Colonic mucosa (tissue), 2 donors: ENCODE data around the gene GALK2. TPM values are rescaled to one million over a fixed set of nuclear protein-coding genes. Genes with fewer than 3 reads are reported as not detected.

Source experiments
- microRNA-seq: library from miRNA; unstranded; fragments of <30 nt; microRNA quantifications from one replicate; pipeline ENCODE4, GENCODE V29; 2019
- total RNA-seq, 2 donors: library from RNA; stranded (reverse); fragmentation: NEBNext Ultra II Directional in 1 of 2; extraction: Animal tissue kit (Norgen Biotek cat#: 25700) in 1 of 2; gene quantifications; one replicate each; pipeline ENCODE4 v1.2.1, GENCODE V29; 2021
- donor health status: DM: no; HTN: no; CAD: no.
- donor health status: DM: no; HTN: no; CAD: no.

GALK2 gene
- total RNA-seq, 2 donors from 2014 or later = 39.7 to 48.3 TPM

Small RNAs within 50 kb of the gene (microRNA-seq; reads per million reads assigned to microRNA genes)
- gene MIR4716 = not detected

Other genes starting within 250 kb of the GALK2 start
- under 1 TPM; 0.30 to 0.50 TPM for gene SHC4, start 206.3 kb upstream of the GALK2 start, total RNA-seq
- 10 to 100 TPM; 26.9 to 45.2 TPM for gene SECISBP2L, start 123.8 kb upstream of the GALK2 start, total RNA-seq
- gene COPS2, start 14.6 kb upstream of the GALK2 start, total RNA-seq = 10 to 100 TPM; 47.7 to 69.6 TPM